DND-41 (cell line): ENCODE data around the gene AASDH.

Experiments used
- EZH2 ChIP-seq: IDR thresholded peaks from 3 replicates; pipeline ENCODE4 v1.6.1; 2012; ENCODE audit warnings: borderline replicate concordance, low read depth, mild to moderate bottlenecking, moderate library complexity, low read length, inconsistent platforms; ENCODE audit not compliant: severe bottlenecking
- TF ChIP-seq, protein P1 (sequence below): IDR thresholded peaks from 2 replicates; pipeline ENCODE4 v1.5.1; 2012; ENCODE audit warnings: borderline replicate concordance, low read length, moderate library complexity, mild to moderate bottlenecking; ENCODE audit not compliant: poor library complexity, severe bottlenecking; ENCODE audit errors: extremely low read depth

DNA sequence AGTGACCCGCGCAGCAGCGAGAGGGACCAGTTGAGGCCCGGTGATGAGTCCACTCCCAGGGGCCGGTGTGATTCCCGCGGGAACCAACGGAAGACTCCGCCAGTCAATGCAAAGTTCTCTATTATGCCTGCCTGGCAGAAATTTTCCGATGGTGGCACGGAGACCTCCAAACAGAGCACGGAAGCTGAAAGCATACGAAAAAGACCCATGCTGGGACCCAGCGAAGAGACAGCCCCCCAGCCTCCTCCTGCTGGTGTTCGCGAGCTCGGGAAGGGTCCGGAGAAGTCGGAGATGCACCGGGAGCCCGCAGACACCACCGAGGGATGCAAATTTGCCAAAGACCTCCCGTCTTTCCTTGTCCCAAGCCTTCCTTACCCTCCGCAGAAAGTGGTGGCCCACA is 71.7 kb downstream of the AASDH start:
- TF ChIP-seq, protein P1, sequence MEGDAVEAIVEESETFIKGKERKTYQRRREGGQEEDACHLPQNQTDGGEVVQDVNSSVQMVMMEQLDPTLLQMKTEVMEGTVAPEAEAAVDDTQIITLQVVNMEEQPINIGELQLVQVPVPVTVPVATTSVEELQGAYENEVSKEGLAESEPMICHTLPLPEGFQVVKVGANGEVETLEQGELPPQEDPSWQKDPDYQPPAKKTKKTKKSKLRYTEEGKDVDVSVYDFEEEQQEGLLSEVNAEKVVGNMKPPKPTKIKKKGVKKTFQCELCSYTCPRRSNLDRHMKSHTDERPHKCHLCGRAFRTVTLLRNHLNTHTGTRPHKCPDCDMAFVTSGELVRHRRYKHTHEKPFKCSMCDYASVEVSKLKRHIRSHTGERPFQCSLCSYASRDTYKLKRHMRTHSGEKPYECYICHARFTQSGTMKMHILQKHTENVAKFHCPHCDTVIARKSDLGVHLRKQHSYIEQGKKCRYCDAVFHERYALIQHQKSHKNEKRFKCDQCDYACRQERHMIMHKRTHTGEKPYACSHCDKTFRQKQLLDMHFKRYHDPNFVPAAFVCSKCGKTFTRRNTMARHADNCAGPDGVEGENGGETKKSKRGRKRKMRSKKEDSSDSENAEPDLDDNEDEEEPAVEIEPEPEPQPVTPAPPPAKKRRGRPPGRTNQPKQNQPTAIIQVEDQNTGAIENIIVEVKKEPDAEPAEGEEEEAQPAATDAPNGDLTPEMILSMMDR: no peak
- no peak for TF ChIP-seq EZH2
